Measurements from ENCODE around the gene ST6GALNAC4.
"Not testable (repeated sequence)": the region's sequence is repeated elsewhere in the genome, so short reads cannot be mapped to it uniquely, and the experiment has no call there.

Gene ST6GALNAC4

GRCh38 chr9:127887792-127888191 lies 29.0 kb downstream of the ST6GALNAC4 start:
- DNase-seq (ENCODE audit: low read depth, low spot score): no peak

DNA sequence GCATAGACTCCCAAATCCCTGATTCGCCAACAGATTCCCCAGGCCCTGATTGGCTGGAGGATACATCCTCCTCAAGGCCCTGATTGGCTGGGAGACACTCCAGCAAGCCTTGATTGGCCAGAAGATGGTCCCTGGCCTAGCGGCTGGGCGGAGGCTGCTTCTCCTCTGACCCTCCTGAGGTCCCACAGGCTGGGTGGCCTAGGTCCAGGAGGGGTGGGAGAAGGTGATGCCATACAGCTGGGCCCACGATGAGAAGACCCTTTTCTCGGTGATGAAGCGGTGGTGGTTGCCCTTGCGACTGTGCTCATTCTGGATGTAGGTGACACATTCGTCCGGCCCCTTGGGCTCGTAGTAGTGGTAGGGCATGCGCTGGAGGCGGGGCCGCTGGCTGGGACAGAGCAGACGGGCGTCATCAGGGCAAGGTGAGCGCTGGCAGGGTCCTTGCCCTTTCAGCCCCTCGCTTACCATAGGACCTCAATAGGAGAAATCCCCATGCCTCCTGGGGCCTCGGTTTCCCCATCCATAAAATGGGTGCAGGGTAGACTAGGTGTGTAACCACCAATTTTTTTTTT lies 30.4 kb downstream of the ST6GALNAC4 start:
- no peak for DNase-seq (ENCODE audit: low read depth, low spot score)

DNA sequence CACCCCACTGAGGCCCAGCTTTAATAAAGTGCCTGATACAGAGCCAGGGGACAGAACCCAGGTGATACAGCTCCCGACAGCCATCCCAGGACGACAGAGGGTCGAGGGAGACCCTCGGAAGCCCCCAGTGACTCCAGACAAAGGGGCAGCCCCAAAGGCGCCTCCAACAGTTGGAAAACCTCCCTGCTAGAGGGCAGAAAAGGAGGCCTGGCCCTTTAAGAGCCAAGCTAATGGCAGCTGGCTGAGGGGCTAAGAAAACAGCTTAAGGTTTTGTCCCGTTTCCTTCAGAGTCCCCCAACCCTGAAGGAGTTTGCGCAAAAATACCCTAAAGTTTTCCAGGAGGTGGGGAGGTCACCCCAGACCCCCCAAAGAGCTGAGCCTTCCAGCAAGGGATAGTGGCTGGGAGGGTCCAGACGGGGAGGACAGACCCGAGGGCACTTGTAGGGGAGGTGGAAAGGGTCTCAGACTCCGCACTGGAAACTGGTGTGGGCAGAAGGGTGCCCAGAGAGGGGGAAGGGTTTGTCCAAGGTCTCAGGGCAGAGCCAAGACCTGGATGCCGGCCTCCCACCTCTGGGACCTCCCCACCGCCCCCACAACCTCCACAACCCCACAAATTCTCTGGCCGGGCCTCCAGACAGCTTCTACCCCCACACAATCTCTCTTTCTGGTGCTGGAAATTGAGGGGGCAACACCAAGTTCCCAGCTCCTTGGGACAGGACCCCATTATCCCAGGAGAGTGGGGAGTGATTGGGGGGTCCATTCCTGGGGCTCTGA lies 31.1 kb downstream of the ST6GALNAC4 start:
- DNase-seq (ENCODE audit: low read depth, low spot score): no peak

GRCh38 chr9:127884976-127885490 lies 31.8 kb downstream of the ST6GALNAC4 start:
- DNase-seq (ENCODE audit: low read depth, low spot score): no peak

DNA sequence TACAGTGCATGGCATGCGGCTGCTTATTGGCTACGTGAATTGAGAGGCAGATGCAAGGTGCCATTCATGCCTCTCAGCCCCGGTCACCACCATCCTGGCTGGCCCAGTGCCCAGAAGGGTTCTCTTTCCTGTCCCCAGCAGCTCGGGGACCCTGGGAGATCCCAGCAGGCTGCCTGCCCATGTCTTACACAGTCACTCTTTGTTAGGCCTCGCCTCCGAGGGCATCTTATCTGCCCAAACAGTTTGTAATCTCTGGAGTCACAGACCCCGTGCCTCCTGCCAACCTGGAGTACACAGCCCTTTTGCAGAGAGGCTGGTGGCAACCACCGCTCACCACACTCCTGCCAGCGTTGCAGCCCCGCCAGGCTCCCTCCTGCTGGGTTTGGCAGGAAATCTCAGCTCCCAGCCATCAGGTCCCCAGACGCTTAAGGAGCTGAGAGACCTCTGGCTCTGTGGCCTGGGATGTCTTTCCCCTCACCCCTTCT lies 32.4 kb downstream of the ST6GALNAC4 start:
- DNase-seq (ENCODE audit: low read depth, low spot score): no peak

- no peak for DNase-seq (ENCODE audit: low read depth, low spot score)
Measured at GRCh38 chr9:127883959-127884358, 32.9 kb downstream of the ST6GALNAC4 start.

DNA sequence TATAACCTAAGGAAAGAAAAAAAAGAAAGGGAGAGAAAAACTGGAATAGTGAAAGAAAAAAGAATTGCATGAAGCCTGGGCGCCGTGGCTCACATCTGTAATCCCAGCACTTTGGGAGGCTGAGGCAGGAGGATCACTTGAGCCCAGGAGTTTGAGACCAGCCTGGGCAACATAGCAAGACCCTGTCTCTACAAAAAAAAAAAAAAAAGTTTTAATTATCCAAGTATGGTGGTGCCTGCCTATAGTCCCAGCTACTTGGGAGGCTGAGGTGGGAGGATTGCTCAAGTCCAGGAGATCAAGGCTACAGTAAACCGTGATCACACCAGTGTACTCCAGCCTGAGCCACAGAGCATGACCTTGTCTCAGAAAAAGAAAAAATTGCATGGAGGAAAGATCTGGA lies 35.1 kb downstream of the ST6GALNAC4 start:
- not testable (repeated sequence) for DNase-seq (ENCODE audit: low read depth, low spot score)

GRCh38 chr9:127880143-127880542 lies 36.7 kb downstream of the ST6GALNAC4 start:
- no peak for DNase-seq (ENCODE audit: low read depth, low spot score)

GRCh38 chr9:127878652-127879390 lies 38.0 kb downstream of the ST6GALNAC4 start:
- no peak for DNase-seq (ENCODE audit: low read depth, low spot score)

DNA sequence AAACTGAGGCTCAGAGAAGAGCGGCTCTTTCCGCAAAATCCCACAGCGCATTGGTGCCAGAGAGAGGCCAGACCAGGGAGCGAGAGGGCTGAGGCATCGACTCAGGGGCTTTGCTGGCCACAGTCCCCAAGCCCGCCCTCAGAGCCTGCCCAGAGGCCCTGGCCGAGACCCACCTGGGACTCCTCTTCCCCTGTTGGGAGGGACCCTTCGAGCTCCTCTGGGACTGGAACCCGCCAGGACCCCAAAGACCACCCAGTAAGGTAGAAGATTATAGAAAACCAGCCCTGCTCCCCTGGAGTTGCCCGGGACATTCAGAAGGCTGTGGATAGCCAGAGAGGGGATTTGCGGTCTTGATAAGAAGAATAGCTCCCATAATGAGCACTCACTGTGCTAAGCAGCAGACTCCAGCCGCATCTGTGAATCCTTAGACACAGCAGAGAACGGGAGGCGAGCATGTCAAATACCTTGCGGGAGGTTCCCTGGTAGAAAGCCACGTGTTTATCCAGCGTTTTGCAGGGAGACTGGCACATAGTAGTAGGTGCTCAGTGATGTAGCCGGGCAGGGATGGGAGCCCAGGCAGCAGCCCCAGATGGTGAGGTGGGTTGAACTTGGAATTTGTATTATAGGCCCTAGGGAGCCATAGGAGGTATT lies 38.7 kb downstream of the ST6GALNAC4 start:
- no peak for DNase-seq (ENCODE audit: low read depth, low spot score)

- no peak for DNase-seq (ENCODE audit: low read depth, low spot score)
Measured at GRCh38 chr9:127877566-127877998, 39.3 kb downstream of the ST6GALNAC4 start, which contains the start of gene AK1. Gene AK1, minus strand, starts transcription at chr9:127877675. Its CDS starts 3,058 bp downstream, at chr9:127874617.

DNA sequence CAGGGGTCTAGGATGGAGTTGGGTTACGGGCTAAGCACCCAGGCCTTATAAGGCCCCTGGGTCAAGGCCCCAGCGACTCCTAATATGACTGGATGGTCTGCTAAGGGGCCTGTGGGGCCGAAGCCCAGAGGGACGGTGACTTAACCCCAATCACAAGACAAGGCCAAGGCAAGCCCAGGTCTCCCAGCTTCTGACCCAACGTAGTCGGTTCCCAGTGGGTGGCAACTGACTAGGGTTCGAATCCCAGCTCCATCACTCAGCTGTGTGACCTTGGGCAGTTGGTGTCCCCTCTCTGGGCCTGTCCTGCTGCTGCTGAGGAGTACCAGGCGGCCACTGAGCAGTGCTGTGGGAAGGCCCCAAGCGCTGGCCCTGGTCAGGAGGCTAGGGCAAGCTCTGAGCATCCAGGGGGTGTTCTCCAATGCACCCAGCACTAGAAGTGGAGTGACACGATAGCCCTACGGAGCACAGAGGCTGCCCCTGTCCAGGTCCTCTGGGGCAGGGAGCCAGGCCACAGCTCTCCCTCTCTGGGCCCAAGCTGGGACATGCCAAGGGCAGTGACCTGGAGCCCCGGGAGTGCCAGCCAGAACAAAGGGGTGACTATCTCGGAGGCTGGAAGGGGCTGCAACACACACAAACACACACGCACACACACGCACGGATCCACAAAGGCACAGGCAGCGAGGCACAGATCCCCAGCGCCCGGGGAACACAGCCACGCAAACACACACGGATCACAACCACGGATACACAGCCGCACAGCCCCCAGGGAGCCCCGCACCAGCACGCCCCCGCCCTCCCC lies 39.9 kb downstream of the ST6GALNAC4 start:
- DNase-seq (ENCODE audit: low read depth, low spot score): no peak

- DNase-seq (ENCODE audit: low read depth, low spot score): no peak
Measured at GRCh38 chr9:127876026-127876763, 40.6 kb downstream of the ST6GALNAC4 start.

- DNase-seq (ENCODE audit: low read depth, low spot score): no peak
Measured at GRCh38 chr9:127875306-127875966, 41.4 kb downstream of the ST6GALNAC4 start.

DNA sequence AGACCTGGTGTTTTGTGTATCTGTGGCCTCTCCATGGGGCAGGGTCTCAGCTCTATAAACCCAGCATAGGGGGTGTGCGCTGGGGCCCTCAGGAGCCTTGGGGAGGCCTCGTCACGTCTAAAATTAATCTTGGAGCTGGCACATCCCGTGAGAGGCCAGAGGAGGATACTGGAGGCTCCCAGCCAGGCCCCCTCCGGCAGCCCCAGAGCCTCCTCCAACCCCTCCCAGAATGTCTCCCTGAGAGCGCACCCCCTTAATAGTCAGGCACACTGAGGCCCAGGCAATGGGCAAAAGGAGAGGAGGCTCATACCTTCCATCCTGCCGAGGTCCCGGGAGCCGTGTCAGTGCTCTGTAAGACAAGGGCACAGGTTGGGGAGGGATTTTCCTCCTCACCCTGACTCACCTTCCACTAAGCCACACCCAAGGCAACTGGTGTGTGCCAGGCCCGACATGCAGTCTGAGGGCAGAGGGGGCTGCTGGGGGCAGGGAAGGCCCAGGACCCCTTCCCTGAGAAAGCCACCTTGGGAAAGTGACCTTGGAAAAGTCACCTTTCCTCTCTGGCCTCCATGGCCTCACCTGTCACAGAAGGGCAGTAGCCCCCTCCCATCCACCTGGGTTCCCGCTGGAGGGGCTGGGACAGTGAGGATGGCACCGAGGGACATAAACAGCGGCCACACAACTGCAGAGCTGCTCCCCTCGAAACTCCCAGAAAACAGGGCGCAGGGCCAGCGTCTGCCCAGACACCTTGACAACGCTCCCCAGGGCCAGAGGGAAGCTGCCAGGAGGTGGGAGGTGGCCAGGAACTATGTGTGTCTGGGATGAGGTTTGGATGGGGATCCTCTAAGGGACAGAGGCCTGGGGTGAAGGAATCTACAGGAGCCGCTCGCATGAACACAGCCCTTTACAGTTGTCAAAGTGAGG lies 42.3 kb downstream of the ST6GALNAC4 start:
- no peak for DNase-seq (ENCODE audit: low read depth, low spot score)

GRCh38 chr9:127873886-127874285 lies 43.0 kb downstream of the ST6GALNAC4 start:
- DNase-seq (ENCODE audit: low read depth, low spot score): no peak

GRCh38 chr9:127873223-127873691 lies 43.6 kb downstream of the ST6GALNAC4 start:
- DNase-seq (ENCODE audit: low read depth, low spot score): no peak

Data from activated CD4-positive, CD25-positive, alpha-beta regulatory T cell treated with anti-CD3 and anti-CD28 coated beads, Interleukin-2, amount 50 U/mL, for 16 hours (primary cell).